ENCODE results near the gene SOBP.
"Not testable (repeated sequence)": the region's sequence is repeated elsewhere in the genome, so short reads cannot be mapped to it uniquely, and the experiment has no call there.

SOBP gene

GRCh38 chr6:107532706-107533105 is 42.8 kb downstream of the SOBP start:
- no peak for DNase-seq

GRCh38 chr6:107533415-107534059 is 43.6 kb downstream of the SOBP start:
- no peak for DNase-seq

- no peak for DNase-seq
These were observed 44.7 kb downstream of the SOBP start for GRCh38 chr6:107534571-107535141.

- no peak for DNase-seq
These were observed 45.7 kb downstream of the SOBP start for GRCh38 chr6:107535626-107536025.

- DNase-seq: no peak
These were observed 46.5 kb downstream of the SOBP start for GRCh38 chr6:107536180-107536961.

- DNase-seq: no peak
These were observed 47.6 kb downstream of the SOBP start for GRCh38 chr6:107537559-107537958.

- no peak for DNase-seq
These were observed 49.0 kb downstream of the SOBP start for GRCh38 chr6:107538856-107539387.

- DNase-seq: no peak
These were observed 49.5 kb downstream of the SOBP start for GRCh38 chr6:107539409-107539808.

- DNase-seq: no peak
These were observed 50.0 kb downstream of the SOBP start for GRCh38 chr6:107539849-107540464.

GRCh38 chr6:107540465-107540857 is 50.5 kb downstream of the SOBP start:
- no peak for DNase-seq

- DNase-seq: no peak
These were observed 52.3 kb downstream of the SOBP start for GRCh38 chr6:107542192-107542668.

- DNase-seq: no peak
These were observed 53.2 kb downstream of the SOBP start for GRCh38 chr6:107543088-107543487.

- DNase-seq: no peak
These were observed 53.6 kb downstream of the SOBP start for GRCh38 chr6:107543567-107543966.

GRCh38 chr6:107545763-107546162 is 55.8 kb downstream of the SOBP start:
- no peak for DNase-seq

- DNase-seq: no peak
These were observed 57.0 kb downstream of the SOBP start for GRCh38 chr6:107546691-107547450.

- DNase-seq: no peak
These were observed 57.5 kb downstream of the SOBP start for GRCh38 chr6:107547451-107547840.

GRCh38 chr6:107550241-107550840 is 60.4 kb downstream of the SOBP start:
- no peak for DNase-seq

GRCh38 chr6:107550906-107551305 is 61.0 kb downstream of the SOBP start:
- DNase-seq: no peak

GRCh38 chr6:107553121-107553520 is 63.2 kb downstream of the SOBP start:
- DNase-seq: not testable (repeated sequence)

GRCh38 chr6:107554326-107554725 is 64.4 kb downstream of the SOBP start:
- DNase-seq: no peak

GRCh38 chr6:107554918-107555317 is 65.0 kb downstream of the SOBP start:
- DNase-seq: no peak

- no peak for DNase-seq
These were observed 65.5 kb downstream of the SOBP start for GRCh38 chr6:107555449-107555848.
